ENCODE results near the gene TRMT5. TPM values are rescaled to one million over a fixed set of nuclear protein-coding genes. Genes with fewer than 3 reads are reported as not detected.
A peak's percentile ranks its signal among the peaks of the same experiment; 100 is the strongest.

TRMT5 gene
- total and polyA plus RNA-seq, 5 donors from 2014 or later = 2.8 to 9.2 (median 6.3) TPM

- Mint-ChIP-seq H3K9me3 (peaks cover 0 to 2% (median 0%) of the 10 kb centered on the region in 7 donors), H3K4me3 (no peak overlapping the region), H3K36me3 (peaks cover 19% of the 10 kb centered on the region), H3K27me3 (no peaks in the 10 kb centered on the region), H3K27ac (no peak overlapping the region), H3K4me1 (peaks cover 0 to 11% (median 5%) of the 10 kb centered on the region in 4 donors)
- no peaks in the 10 kb centered on the region for H3K36me3 ChIP-seq (ENCODE audit: control insufficient read depth, insufficient read depth, low read length)
- no peak overlapping the region for H3K27ac ChIP-seq (ENCODE audit: insufficient read depth, low read length, poor library complexity, severe bottlenecking)
- H3K4me1 ChIP-seq (ENCODE audit: control insufficient read depth, insufficient read depth, low read length, poor library complexity, severe bottlenecking) = no peaks in the 10 kb centered on the region
- ATAC-seq (ENCODE audit: low read depth in 2 of 2) (no peak), DNase-seq (no peak)
- H3K9me3 ChIP-seq (ENCODE audit: control insufficient read depth in 2 of 2, low read length in 2 of 2) = no peaks in the 10 kb centered on the region
- H3K27me3 ChIP-seq (ENCODE audit: control insufficient read depth, insufficient read depth, low read length) = no peaks in the 10 kb centered on the region
- H3K4me3 ChIP-seq (ENCODE audit: low read depth, low read length) = no peak overlapping the region
Observed at GRCh38 chr14:60943637-60944032, 37.2 kb downstream of the TRMT5 start.

DNA sequence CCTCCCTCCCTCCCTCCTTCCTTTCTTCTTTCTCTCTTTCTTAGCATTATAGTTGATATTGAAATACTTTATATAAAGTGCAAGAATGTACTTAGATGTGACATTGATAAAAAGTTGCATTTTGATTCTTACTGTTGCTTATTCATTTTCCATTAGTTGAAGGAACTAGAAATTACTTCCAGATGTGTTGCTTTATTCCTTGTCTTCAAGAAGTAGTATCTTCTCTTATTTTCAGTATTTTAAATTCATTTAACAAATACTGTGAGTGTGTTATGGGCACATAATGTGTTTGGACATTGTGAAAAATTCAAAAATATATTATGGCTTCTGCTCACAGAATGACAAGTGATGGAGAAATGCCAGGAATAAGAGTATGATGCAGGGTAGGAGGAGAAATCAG, 45.6 kb downstream of the TRMT5 start:
- Mint-ChIP-seq H3K4me1 (peaks cover 0 to 14% (median 6%) of the 10 kb centered on the region in 4 donors), H3K27ac (no peak overlapping the region), H3K36me3 (peaks cover 12% of the 10 kb centered on the region), H3K9me3 (peaks cover 0 to 5% (median 2%) of the 10 kb centered on the region in 7 donors), H3K4me3 (no peak overlapping the region), H3K27me3 (no peaks in the 10 kb centered on the region)
- no peaks in the 10 kb centered on the region for H3K36me3 ChIP-seq (ENCODE audit: control insufficient read depth, insufficient read depth, low read length)
- no peak overlapping the region for H3K27ac ChIP-seq (ENCODE audit: insufficient read depth, low read length, poor library complexity, severe bottlenecking)
- DNase-seq (no peak), ATAC-seq (ENCODE audit: low read depth in 2 of 2) (no peak)
- no peaks in the 10 kb centered on the region for H3K9me3 ChIP-seq (ENCODE audit: control insufficient read depth in 2 of 2, low read length in 2 of 2)
- H3K4me3 ChIP-seq (ENCODE audit: low read depth, low read length) = no peak overlapping the region
- no peaks in the 10 kb centered on the region for H3K4me1 ChIP-seq (ENCODE audit: control insufficient read depth, insufficient read depth, low read length, poor library complexity, severe bottlenecking)
- H3K27me3 ChIP-seq (ENCODE audit: control insufficient read depth, insufficient read depth, low read length) = no peaks in the 10 kb centered on the region

- Histone ChIP-seq H3K9me3 (ENCODE audit: control insufficient read depth in 2 of 2, low read length in 2 of 2) (no peaks in the 10 kb centered on the region), H3K27me3 (ENCODE audit: control insufficient read depth, insufficient read depth, low read length) (no peaks in the 10 kb centered on the region), H3K27ac (ENCODE audit: insufficient read depth, low read length, poor library complexity, severe bottlenecking) (no peak overlapping the region), H3K4me3 (ENCODE audit: low read depth, low read length) (no peak overlapping the region), H3K36me3 (ENCODE audit: control insufficient read depth, insufficient read depth, low read length) (no peaks in the 10 kb centered on the region), H3K4me1 (ENCODE audit: control insufficient read depth, insufficient read depth, low read length, poor library complexity, severe bottlenecking) (no peaks in the 10 kb centered on the region)
- H3K27ac Mint-ChIP-seq = no peak overlapping the region
- peaks cover 0 to 10% (median 6%) of the 10 kb centered on the region in 4 donors for H3K4me1 Mint-ChIP-seq
- DNase-seq = no peak
- peaks cover 0 to 5% (median 0%) of the 10 kb centered on the region in 7 donors for H3K9me3 Mint-ChIP-seq
- ATAC-seq (ENCODE audit: low read depth in 2 of 2) = no peak
- H3K4me3 Mint-ChIP-seq = no peak overlapping the region
- H3K36me3 Mint-ChIP-seq = peaks cover 12% of the 10 kb centered on the region
- H3K27me3 Mint-ChIP-seq = no peaks in the 10 kb centered on the region
Observed at GRCh38 chr14:60933920-60934655, 46.8 kb downstream of the TRMT5 start.

DNA sequence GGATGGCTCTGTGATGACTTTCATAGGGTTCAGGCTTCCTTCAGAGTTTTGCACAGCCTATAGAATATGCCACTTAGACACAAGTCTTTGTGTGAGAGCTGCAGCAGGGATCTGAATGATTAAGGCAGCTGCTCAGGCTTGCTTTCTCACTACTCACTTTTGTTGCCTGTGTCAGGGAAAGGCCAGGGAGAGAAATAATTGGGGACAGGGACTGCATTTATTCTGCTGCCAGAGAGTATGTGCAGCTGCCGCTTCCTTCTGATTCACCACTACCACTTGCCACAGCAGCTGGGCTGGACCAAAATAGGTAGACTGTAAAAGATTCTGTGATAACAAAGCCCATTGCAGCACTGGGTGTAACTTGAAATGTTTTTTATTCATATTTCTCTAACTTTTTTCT, 49.7 kb downstream of the TRMT5 start:
- Mint-ChIP-seq H3K9me3 (peaks cover 0 to 3% (median 0%) of the 10 kb centered on the region in 7 donors), H3K27ac (no peak overlapping the region), H3K4me1 (peaks cover 0 to 12% (median 6%) of the 10 kb centered on the region in 4 donors)

DNA sequence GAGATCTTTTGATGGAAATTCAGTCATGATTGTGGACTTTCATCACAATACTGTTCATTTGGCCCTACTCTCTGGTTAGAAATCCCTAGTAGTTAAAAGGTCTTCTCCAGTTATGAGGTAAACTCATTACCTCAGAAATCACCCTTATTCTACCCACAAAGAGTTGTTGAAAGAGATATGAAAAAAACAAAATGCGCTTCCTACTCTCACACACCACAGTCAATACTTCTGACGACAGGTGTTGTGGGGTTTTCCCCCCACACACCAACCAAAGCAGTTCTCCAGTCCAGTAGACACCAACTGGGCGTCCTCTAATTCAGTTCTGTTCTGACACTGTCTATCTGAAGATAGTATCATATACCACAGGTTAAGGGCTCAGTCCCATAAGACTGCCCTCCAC, 54.9 kb downstream of the TRMT5 start:
- H3K4me3 ChIP-seq (ENCODE audit: low read depth, low read length) = no peak overlapping the region
- H3K36me3 Mint-ChIP-seq = peaks cover 12% of the 10 kb centered on the region
- H3K9me3 ChIP-seq (ENCODE audit: control insufficient read depth in 2 of 2, low read length in 2 of 2) = no peaks in the 10 kb centered on the region
- peak overlapping the region in 1 of 4 donors; percentile 24 for H3K4me3 Mint-ChIP-seq
- peaks cover 0 to under 1% (median 0%) of the 10 kb centered on the region in 7 donors for H3K9me3 Mint-ChIP-seq
- no peak overlapping the region for H3K27ac Mint-ChIP-seq
- no peaks in the 10 kb centered on the region for H3K36me3 ChIP-seq (ENCODE audit: control insufficient read depth, insufficient read depth, low read length)
- H3K4me1 ChIP-seq (ENCODE audit: control insufficient read depth, insufficient read depth, low read length, poor library complexity, severe bottlenecking) = no peaks in the 10 kb centered on the region
- DNase-seq (no peak), ATAC-seq (ENCODE audit: low read depth in 2 of 2) (no peak)
- no peak overlapping the region for H3K27ac ChIP-seq (ENCODE audit: insufficient read depth, low read length, poor library complexity, severe bottlenecking)
- H3K27me3 ChIP-seq (ENCODE audit: control insufficient read depth, insufficient read depth, low read length) = no peaks in the 10 kb centered on the region
- H3K27me3 Mint-ChIP-seq = no peaks in the 10 kb centered on the region
- H3K4me1 Mint-ChIP-seq = peaks cover 0 to 6% (median 2%) of the 10 kb centered on the region in 4 donors

More for the DNA sequence above, 49.7 kb downstream of the TRMT5 start:
- Histone ChIP-seq H3K4me1 (ENCODE audit: control insufficient read depth, insufficient read depth, low read length, poor library complexity, severe bottlenecking) (no peaks in the 10 kb centered on the region), H3K27ac (ENCODE audit: insufficient read depth, low read length, poor library complexity, severe bottlenecking) (no peak overlapping the region), H3K36me3 (ENCODE audit: control insufficient read depth, insufficient read depth, low read length) (no peaks in the 10 kb centered on the region), H3K9me3 (ENCODE audit: control insufficient read depth in 2 of 2, low read length in 2 of 2) (no peaks in the 10 kb centered on the region), H3K27me3 (ENCODE audit: control insufficient read depth, insufficient read depth, low read length) (no peaks in the 10 kb centered on the region), H3K4me3 (ENCODE audit: low read depth, low read length) (no peak overlapping the region)
- H3K27me3 Mint-ChIP-seq = no peaks in the 10 kb centered on the region
- DNase-seq (no peak), ATAC-seq (ENCODE audit: low read depth in 2 of 2) (no peak)
- H3K36me3 Mint-ChIP-seq = peaks cover 22% of the 10 kb centered on the region
- no peak overlapping the region for H3K4me3 Mint-ChIP-seq

DNA sequence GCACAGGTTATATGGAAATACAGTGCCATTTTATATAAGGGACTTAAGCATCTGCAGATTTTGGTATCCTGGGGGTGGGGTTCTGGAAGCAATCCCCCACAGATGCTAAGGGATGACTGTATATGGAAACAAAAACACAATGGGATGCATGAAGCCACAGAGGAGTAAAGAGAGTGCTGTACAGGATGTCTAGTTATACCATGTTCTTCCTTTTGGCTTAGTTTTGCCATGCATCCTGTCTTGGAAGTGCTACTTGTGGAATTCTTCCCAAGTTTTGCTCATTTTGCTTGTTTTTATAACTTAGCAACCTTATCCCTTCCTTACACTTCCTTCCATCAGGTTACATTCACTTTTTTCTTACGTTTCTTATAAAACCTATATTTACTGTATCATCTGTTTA, 55.6 kb downstream of the TRMT5 start:
- Mint-ChIP-seq H3K36me3 (peaks cover 12% of the 10 kb centered on the region), H3K27ac (no peak overlapping the region), H3K4me3 (no peak overlapping the region), H3K9me3 (peaks cover 0 to 2% (median 0%) of the 10 kb centered on the region in 7 donors), H3K27me3 (no peaks in the 10 kb centered on the region), H3K4me1 (peaks cover 0 to 6% (median 0%) of the 10 kb centered on the region in 4 donors)
- Histone ChIP-seq H3K27ac (ENCODE audit: insufficient read depth, low read length, poor library complexity, severe bottlenecking) (no peak overlapping the region), H3K9me3 (ENCODE audit: control insufficient read depth in 2 of 2, low read length in 2 of 2) (no peaks in the 10 kb centered on the region), H3K27me3 (ENCODE audit: control insufficient read depth, insufficient read depth, low read length) (no peaks in the 10 kb centered on the region), H3K36me3 (ENCODE audit: control insufficient read depth, insufficient read depth, low read length) (no peaks in the 10 kb centered on the region), H3K4me3 (ENCODE audit: low read depth, low read length) (no peak overlapping the region), H3K4me1 (ENCODE audit: control insufficient read depth, insufficient read depth, low read length, poor library complexity, severe bottlenecking) (no peaks in the 10 kb centered on the region)
- no peak for ATAC-seq (ENCODE audit: low read depth in 2 of 2)
- DNase-seq = no peak

- DNase-seq = no peak
- peaks cover 0 to 2% (median 0%) of the 10 kb centered on the region in 7 donors for H3K9me3 Mint-ChIP-seq
- no peak overlapping the region for H3K27ac ChIP-seq (ENCODE audit: insufficient read depth, low read length, poor library complexity, severe bottlenecking)
- H3K27me3 ChIP-seq (ENCODE audit: control insufficient read depth, insufficient read depth, low read length) = no peaks in the 10 kb centered on the region
- H3K27me3 Mint-ChIP-seq = no peaks in the 10 kb centered on the region
- H3K36me3 Mint-ChIP-seq = peaks cover 16% of the 10 kb centered on the region
- H3K27ac Mint-ChIP-seq = no peak overlapping the region
- H3K4me1 ChIP-seq (ENCODE audit: control insufficient read depth, insufficient read depth, low read length, poor library complexity, severe bottlenecking) = no peaks in the 10 kb centered on the region
- no peak overlapping the region for H3K4me3 Mint-ChIP-seq
- H3K36me3 ChIP-seq (ENCODE audit: control insufficient read depth, insufficient read depth, low read length) = no peaks in the 10 kb centered on the region
- no peak for ATAC-seq (ENCODE audit: low read depth in 2 of 2)
- no peak overlapping the region for H3K4me3 ChIP-seq (ENCODE audit: low read depth, low read length)
- peaks cover 0 to 5% (median 0%) of the 10 kb centered on the region in 4 donors for H3K4me1 Mint-ChIP-seq
- no peaks in the 10 kb centered on the region for H3K9me3 ChIP-seq (ENCODE audit: control insufficient read depth in 2 of 2, low read length in 2 of 2)
Observed at GRCh38 chr14:60922050-60922449, 58.8 kb downstream of the TRMT5 start.

All from CD4-positive, CD25-positive, alpha-beta regulatory T cell (primary cell).